NT2/D1 (cell line): ENCODE measurements around the gene RASD1.

Experiments used
- SUZ12 ChIP-seq: IDR thresholded peaks from 2 replicates; pipeline ENCODE4 v1.6.1; 2011; ENCODE audit not compliant: insufficient read length, insufficient read depth; ENCODE audit errors: extremely low read depth
- YY1 ChIP-seq: IDR thresholded peaks from 2 replicates; pipeline ENCODE4 v1.6.1; 2011; ENCODE audit not compliant: insufficient read length, insufficient read depth
- ZNF274 ChIP-seq: IDR thresholded peaks from 2 replicates; pipeline ENCODE4 v1.6.1; 2011; ENCODE audit warnings: mild to moderate bottlenecking, low read depth, low read length

DNA sequence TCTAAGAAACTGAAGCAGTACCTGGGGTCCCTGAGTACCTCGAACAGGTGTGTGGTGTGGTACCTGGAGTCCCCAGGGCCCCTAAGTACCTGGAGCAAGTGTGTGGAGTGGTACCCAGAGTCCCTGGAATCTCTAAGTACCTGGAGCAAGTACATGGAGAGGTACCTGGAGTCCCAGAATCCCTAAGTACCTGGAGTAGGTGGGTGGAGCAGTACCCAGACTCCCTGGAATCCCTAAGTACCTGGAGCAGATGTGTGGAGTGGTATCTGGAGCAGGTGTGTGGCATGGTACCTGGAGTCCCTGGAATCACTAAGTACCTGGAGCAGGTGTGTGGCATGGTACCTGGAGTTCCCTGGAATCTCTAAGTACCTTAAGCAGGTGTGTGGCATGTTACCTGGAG, 41.9 kb downstream of the RASD1 start:
- TF ChIP-seq YY1 (no peak), SUZ12 (no peak), ZNF274 (no peak)
